HepG2 (cell line): ENCODE measurements around the gene ELP1. TPM values are rescaled to one million over a fixed set of nuclear protein-coding genes. Genes with fewer than 3 reads are reported as not detected.

Experiments used
- CCAR2 ChIP-seq: fragments of 200-400 bp; formaldehyde crosslinking; optimal IDR thresholded peaks from 2 replicates; pipeline ENCODE3; 2018; ENCODE audit warnings: low read depth, mild to moderate bottlenecking, low read length, moderate library complexity
- E2F2 ChIP-seq: sonication (generic); formaldehyde crosslinking; IDR thresholded peaks from 2 replicates; pipeline ENCODE4 v1.4.0; 2020; ENCODE audit warnings: missing genetic modification reagents, borderline replicate concordance
- ETV5 ChIP-seq: IDR thresholded peaks from 2 replicates; pipeline ENCODE4 v1.6.1; 2018; ENCODE audit warnings: missing biosample characterization, missing genetic modification reagents, inconsistent platforms, borderline replicate concordance
- FOXP1 ChIP-seq, 2 experiments: fragments of 450-650 bp in 1 of 2; IDR thresholded peaks; 2 replicates each; pipeline ENCODE4 v1.6.1; 2017 to 2018; ENCODE audit warnings: antibody characterized with exemption in 1 of 2
- JUN ChIP-seq: sonication (generic); formaldehyde crosslinking; IDR thresholded peaks from 2 replicates; pipeline ENCODE4 v1.4.0; 2020; ENCODE audit warnings: mild to moderate bottlenecking, missing genetic modification reagents
- KAT7 ChIP-seq: IDR thresholded peaks from 2 replicates; pipeline ENCODE4 v1.6.1; 2018; ENCODE audit warnings: borderline replicate concordance, missing compliant biosample characterization
- MXI1 ChIP-seq: IDR thresholded peaks from 3 replicates; pipeline ENCODE4 v1.6.1; 2012; ENCODE audit warnings: low read depth, low read length, inconsistent platforms, borderline replicate concordance
- NAIF1 ChIP-seq: sonication (generic); formaldehyde crosslinking; IDR thresholded peaks from 2 replicates; pipeline ENCODE4 v1.5.0; 2020; ENCODE audit warnings: mild to moderate bottlenecking, missing genetic modification reagents, borderline replicate concordance
- SNAI1 ChIP-seq: sonication (generic); formaldehyde crosslinking; IDR thresholded peaks from 2 replicates; pipeline ENCODE4 v1.5.0; 2020; ENCODE audit warnings: mild to moderate bottlenecking, missing genetic modification reagents, borderline replicate concordance
- YEATS2 ChIP-seq: sonication (generic); formaldehyde crosslinking; IDR thresholded peaks from 2 replicates; pipeline ENCODE4 v1.4.0; 2020; ENCODE audit warnings: missing genetic modification reagents, borderline replicate concordance
- ZBTB10 ChIP-seq: sonication (generic); formaldehyde crosslinking; IDR thresholded peaks from 2 replicates; pipeline ENCODE4 v1.4.0; 2020; ENCODE audit warnings: missing genetic modification reagents, borderline replicate concordance
- ZBTB37 ChIP-seq: sonication (generic); formaldehyde crosslinking; IDR thresholded peaks from 2 replicates; pipeline ENCODE4 v1.4.0; 2020; ENCODE audit warnings: mild to moderate bottlenecking, missing genetic modification reagents
- ZKSCAN1 ChIP-seq: fragments of 150-350 bp; IDR thresholded peaks from 2 replicates; pipeline ENCODE4 v1.6.1; 2014; ENCODE audit warnings: low read length
- ZMAT3 ChIP-seq: sonication (generic); formaldehyde crosslinking; conservative IDR thresholded peaks from 2 replicates; pipeline ENCODE4 v1.7.0; 2021; ENCODE audit warnings: missing genetic modification reagents
- ZNF101 ChIP-seq: sonication (generic); formaldehyde crosslinking; IDR thresholded peaks from 2 replicates; pipeline ENCODE4 v1.4.0; 2020; ENCODE audit warnings: mild to moderate bottlenecking, low read depth, missing genetic modification reagents, borderline replicate concordance
- ZNF335 ChIP-seq: sonication (generic); formaldehyde crosslinking; IDR thresholded peaks from 2 replicates; pipeline ENCODE4 v1.4.0; 2020; ENCODE audit warnings: missing genetic modification reagents
- ZNF383 ChIP-seq: sonication (generic); formaldehyde crosslinking; IDR thresholded peaks from 2 replicates; pipeline ENCODE4 v1.4.0; 2020; ENCODE audit warnings: missing genetic modification reagents, mild to moderate bottlenecking, borderline replicate concordance
- ZNF609 ChIP-seq: sonication (generic); formaldehyde crosslinking; IDR thresholded peaks from 2 replicates; pipeline ENCODE4 v1.4.0; 2020; ENCODE audit warnings: mild to moderate bottlenecking, missing genetic modification reagents, borderline replicate concordance
- ZNF773 ChIP-seq: sonication (generic); formaldehyde crosslinking; IDR thresholded peaks from 2 replicates; pipeline ENCODE4 v1.4.0; 2020; ENCODE audit warnings: missing genetic modification reagents, borderline replicate concordance
- polyA plus RNA-seq, 8 experiments: library from polyadenylated mRNA; depleted of rRNA in 3 of 8; stranded (reverse) in 7 of 8; unstranded in 1 of 8; fragments of >200 nt; fragmentation: Illumina TruSeq in 4 of 8; extraction: Trizol in 4 of 8; gene quantifications; 2 replicates each; pipeline versions ENCODE4 v1.2.1 to v1.2.3, GENCODE V29; 2011 to 2016; ENCODE audit warnings: low read depth in 4 of 8, missing spikeins in 1 of 8, mixed read lengths in 1 of 8; ENCODE audit not compliant: insufficient read depth in 1 of 8
- total RNA-seq, 5 experiments: library from RNA; depleted of rRNA; stranded (reverse); fragments of >200 nt; fragmentation: Illumina TruSeq; extraction: Trizol; gene quantifications; 2 replicates each; pipeline ENCODE4 v1.2.3, GENCODE V29; 2016; ENCODE audit warnings: low read depth in 1 of 5

Gene ELP1
- total and polyA plus RNA-seq, 2 of the 13 experiments (the other 11 are each of a cell fraction or from before 2014, with no cell fraction given) = 157 to 275 TPM

GRCh38 chr9:108869092-108869725 lies 64.7 kb downstream of the ELP1 start (continued):
- peak; percentile 78; the same call in 1 of the 2 replicates for TF ChIP-seq ZNF609 (CRISPR knock-in tag)
- TF ChIP-seq ZNF773 = no peak
- TF ChIP-seq ZBTB10 (CRISPR knock-in tag) = no peak
- TF ChIP-seq FOXP1 (IDR thresholded peaks at IDR 0.05) = no peak
- TF ChIP-seq FOXP1 (CRISPR knock-in tag; IDR thresholded peaks at IDR 0.05) = peak; percentile 77
- TF ChIP-seq ZNF383 = no peak
- TF ChIP-seq ZNF101 (CRISPR knock-in tag) = no peak
- 0 out of 2 replicates have a peak, but pooled peaks have one; percentile 20 for TF ChIP-seq ZMAT3 (CRISPR knock-in tag)
- TF ChIP-seq ZBTB37 (CRISPR knock-in tag) = no peak
- no peak for TF ChIP-seq E2F2
- TF ChIP-seq ZNF335 (CRISPR knock-in tag) = no peak
- 0 out of 2 replicates have a peak, but pooled peaks have one; percentile 24 for TF ChIP-seq ETV5 (CRISPR knock-in tag)
- TF ChIP-seq YEATS2 (CRISPR knock-in tag) = no peak
- no peak for TF ChIP-seq ZKSCAN1
- TF ChIP-seq NAIF1 = no peak
- TF ChIP-seq JUN = no peak
- TF ChIP-seq SNAI1 (CRISPR knock-in tag) = 0 out of 2 replicates have a peak, but pooled peaks have one; percentile 69
- peak; percentile 63; the same call in 1 of the 3 replicates for TF ChIP-seq MXI1
- TF ChIP-seq KAT7 (CRISPR knock-in tag) = no peak
- TF ChIP-seq CCAR2 = no peak
